Right lobe of liver (tissue), 6 donors: ENCODE results near the gene ANK2. TPM values are rescaled to one million over a fixed set of nuclear protein-coding genes. Genes with fewer than 3 reads are reported as not detected.

Experiments used
- ATAC-seq, 4 donors: fragments of 200-7000 bp; cut with Tn5 transposase; one replicate each; pipeline ENCODE4 v1.9.1; 2020; ENCODE audit warnings: mild to moderate bottlenecking in 4 of 4, moderate library complexity in 4 of 4
- DNase-seq, 3 donors: peaks; one replicate each; pipeline ENCODE4 v3.0.0-alpha.2; 2020
- H3K27ac ChIP-seq, 3 donors: fragments of 200-600 bp; one replicate each; pipeline ENCODE4 v1.8.0; 2022
- H3K27me3 ChIP-seq, 2 donors: fragments of 200-600 bp; one replicate each; pipeline ENCODE4 v1.8.0; 2022
- H3K36me3 ChIP-seq, 4 donors: fragments of 200-600 bp; sonication (generic) in 1 of 4; one replicate each; pipeline versions ENCODE4 v1.5.1 to v1.8.0; 2017 to 2022; ENCODE audit warnings: control low read depth in 1 of 4
- H3K4me1 ChIP-seq, 4 donors: fragments of 200-600 bp; sonication (generic) in 1 of 4; one replicate each; pipeline versions ENCODE4 v1.5.1 to v1.8.0; 2017 to 2022; ENCODE audit warnings: control low read depth in 1 of 4
- H3K4me3 ChIP-seq, 3 donors: fragments of 200-600 bp; one replicate each; pipeline ENCODE4 v1.8.0; 2022
- H3K9me3 ChIP-seq, 4 donors: fragments of 200-600 bp; sonication (generic) in 1 of 4; one replicate each; pipeline versions ENCODE4 v1.5.1 to v1.8.0; 2017 to 2022; ENCODE audit warnings: control low read depth in 1 of 4
- CTCF ChIP-seq, 4 donors: fragments of 200-600 bp in 3 of 4; fragments of 450-650 bp in 1 of 4; IDR thresholded peaks; one replicate each; pipeline versions ENCODE4 v1.5.1 to v1.8.0; 2016 to 2022; ENCODE audit warnings: antibody characterized with exemption in 4 of 4, mild to moderate bottlenecking in 2 of 4
- POLR2A ChIP-seq: fragments of 450-650 bp; IDR thresholded peaks from one replicate; pipeline ENCODE4 v1.6.1; 2017; ENCODE audit warnings: antibody characterized with exemption, mild to moderate bottlenecking
- WGBS: methylation state at CpG from one replicate; pipeline ENCODE4 v1.1.6; 2018; ENCODE audit warnings: low coverage, low lambda C conversion rate; ENCODE audit not compliant: insufficient coverage; ENCODE audit errors: missing lambda C conversion rate; 5-methylcytosine and 5-hydroxymethylcytosine counted together
- intact Hi-C, 2 donors: fragments of 100-400 bp; cut with DNase I; formaldehyde crosslinking; loops; one replicate each; pipeline versions ENCODE4 v1.11.2 to v1.14.1; 2022
- total RNA-seq, 6 experiments: library from RNA; depleted of rRNA in 2 of 6; stranded (reverse); fragments of >200 nt in 2 of 6; fragmentation: NEBNext Ultra II Directional in 3 of 6; extraction: Animal tissue kit (Norgen Biotek cat#: 25700) in 3 of 6; gene quantifications; one replicate each; pipeline versions ENCODE4 v1.1.0 to v1.2.4, GENCODE V29; 2016 to 2023
- donor health status: DM: no; HTN: yes; CAD: no.
- donor health status: DM: no; HTN: no; CAD: no.
- donor health status: DM: no; HTN: no; CAD: no.
- donor health status: DM: no; HTN: yes; CAD: no.
- donor health status: DM: no; HTN: yes; CAD: no.

ANK2 gene
- total RNA-seq, 6 experiments from 2014 or later: 0.61 to 1.7 (median 1.1) TPM

- no peaks in the 10 kb centered on the region for H3K27me3 ChIP-seq
- no peak overlapping the region for H3K27ac ChIP-seq
- intact Hi-C loops: no loop called here
- WGBS: 42% methylated on average over 2 of the region's 2 CpGs
- TF ChIP-seq POLR2A: no peak
- no peak for TF ChIP-seq CTCF (IDR thresholded peaks at IDR 0.05)
- no peaks in the 10 kb centered on the region for H3K36me3 ChIP-seq
- H3K9me3 ChIP-seq: no peaks in the 10 kb centered on the region
- no peak for ATAC-seq
- H3K4me3 ChIP-seq: no peak overlapping the region
- H3K4me1 ChIP-seq: no peaks in the 10 kb centered on the region
- DNase-seq: no peak
Measured at GRCh38 chr4:113221990-113222389, 172.5 kb downstream of the ANK2 start.

DNA sequence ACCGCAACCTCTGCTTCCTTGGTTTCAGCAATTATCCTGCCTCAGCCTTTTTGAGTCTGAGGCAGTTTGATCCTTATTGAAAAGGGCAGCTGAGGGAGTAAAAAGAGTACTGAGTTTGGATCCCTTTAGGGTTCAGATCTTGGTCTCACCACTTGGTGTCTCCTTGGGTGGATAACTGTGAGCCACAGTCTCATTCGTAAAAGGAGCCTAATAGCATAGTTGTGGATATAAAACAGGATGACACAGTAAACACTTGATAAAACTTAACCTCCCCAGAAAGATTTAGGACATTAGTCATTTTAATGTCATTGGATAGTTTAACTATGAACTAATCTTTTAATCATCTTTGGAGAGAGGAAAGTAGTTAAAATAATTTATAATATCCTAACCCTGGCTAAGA lies 173.0 kb downstream of the ANK2 start:
- no peaks in the 10 kb centered on the region for H3K9me3 ChIP-seq
- no peak for DNase-seq
- intact Hi-C loops: no loop called here
- no peak overlapping the region for H3K27ac ChIP-seq
- 74% methylated on average over 2 of the region's 2 CpGs for WGBS
- no peaks in the 10 kb centered on the region for H3K4me1 ChIP-seq
- ATAC-seq: no peak
- H3K4me3 ChIP-seq: no peak overlapping the region
- no peaks in the 10 kb centered on the region for H3K27me3 ChIP-seq
- no peaks in the 10 kb centered on the region for H3K36me3 ChIP-seq
- TF ChIP-seq CTCF (IDR thresholded peaks at IDR 0.05) (no peak), POLR2A (no peak)

DNA sequence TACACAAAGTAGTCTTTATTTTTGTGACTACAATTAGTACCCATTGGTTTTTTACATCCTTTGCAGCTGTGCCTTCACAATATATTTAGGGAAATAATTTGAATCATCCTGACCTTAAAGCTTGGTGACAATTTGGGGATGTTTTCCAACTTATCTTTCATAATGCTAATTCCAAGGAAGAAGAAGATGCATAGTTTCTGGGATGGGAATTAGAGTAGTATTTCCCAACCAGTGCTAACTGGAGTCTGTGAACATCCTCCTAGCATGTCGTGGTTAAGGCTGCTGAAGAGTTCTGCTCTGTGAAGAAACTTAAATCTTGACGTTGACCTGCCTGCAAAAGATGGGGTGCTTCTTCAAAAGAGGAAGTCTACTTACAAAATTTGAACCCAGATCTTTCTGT lies 173.5 kb downstream of the ANK2 start:
- intact Hi-C loops: no loop called here
- DNase-seq (no peak), ATAC-seq (no peak)
- H3K27me3 ChIP-seq: no peaks in the 10 kb centered on the region
- no peak overlapping the region for H3K4me3 ChIP-seq
- TF ChIP-seq CTCF (IDR thresholded peaks at IDR 0.05) (no peak), POLR2A (no peak)
- 31% methylated on average over 2 of the region's 2 CpGs for WGBS
- H3K27ac ChIP-seq: no peak overlapping the region
- no peaks in the 10 kb centered on the region for H3K36me3 ChIP-seq
- H3K4me1 ChIP-seq: no peaks in the 10 kb centered on the region
- H3K9me3 ChIP-seq: no peaks in the 10 kb centered on the region

GRCh38 chr4:113232194-113232593 lies 182.7 kb downstream of the ANK2 start:
- ATAC-seq: no peak
- Histone ChIP-seq H3K27me3 (no peaks in the 10 kb centered on the region), H3K27ac (no peak overlapping the region), H3K36me3 (no peaks in the 10 kb centered on the region), H3K4me3 (no peak overlapping the region), H3K4me1 (no peaks in the 10 kb centered on the region), H3K9me3 (no peaks in the 10 kb centered on the region)
- no peak for DNase-seq
- no peak for TF ChIP-seq POLR2A
- TF ChIP-seq CTCF (IDR thresholded peaks at IDR 0.05): no peak
- 60% methylated on average over 2 of the region's 2 CpGs for WGBS
- intact Hi-C loops: no loop called here

GRCh38 chr4:113236916-113237315 lies 187.5 kb downstream of the ANK2 start:
- Histone ChIP-seq H3K36me3 (no peaks in the 10 kb centered on the region), H3K4me3 (no peak overlapping the region), H3K9me3 (no peaks in the 10 kb centered on the region), H3K27ac (no peak overlapping the region), H3K27me3 (no peaks in the 10 kb centered on the region), H3K4me1 (no peaks in the 10 kb centered on the region)
- no peak for ATAC-seq
- TF ChIP-seq CTCF (IDR thresholded peaks at IDR 0.05) (no peak), POLR2A (no peak)
- DNase-seq: no peak
- WGBS: 88% methylated on average over 5 of the region's 5 CpGs
- intact Hi-C loops: no loop called here
